HepG2 (cell line): Measurements from ENCODE around the gene DNM1. TPM values are rescaled to one million over a fixed set of nuclear protein-coding genes. Genes with fewer than 3 reads are reported as not detected.

Experiments used
- ATAC-seq: fragments of 200-7000 bp; cut with Tn5 transposase; 3 replicates; pipeline ENCODE4 v1.9.1; 2020; ENCODE audit warnings: mild to moderate bottlenecking, moderate library complexity
- BruUV-seq: library from RNA; stranded (reverse); fragments of 400-500 nt; replicated peaks from 2 replicates; lab custom pipeline; 2021; lab: Mats Ljungman, UMichigan
- CTCF ChIA-PET: fragments of 300-600 bp; formaldehyde crosslinking; extraction: SDS; loops from one replicate; lab custom pipeline; 2021; ENCODE audit warnings: low total read pairs, inconsistent platforms, low intra/inter-chr PET ratio; lab: Yijun Ruan, JAX
- POLR2A ChIA-PET: fragments of 350-600 bp; sonication (Branson Sonifier 250); formaldehyde crosslinking; loops from one replicate; lab custom pipeline; 2020; ENCODE audit warnings: antibody characterized with exemption, inconsistent platforms; lab: Yijun Ruan, JAX
- DNase-seq: peaks from one replicate; pipeline ENCODE4 v3.0.0-alpha.2; 2015; ENCODE audit warnings: low spot score
- FAIRE-seq: peaks from 3 replicates; lab custom pipeline; 2011; peaks lifted over from hg19 to GRCh38; lab: Jason Lieb, UNC
- H2AFZ ChIP-seq: one replicate; pipeline ENCODE4 v1.6.1; 2011; ENCODE audit warnings: low read length, inconsistent platforms
- H3K27ac ChIP-seq: fragments of 300-600 bp; 3 replicates; pipeline ENCODE4 v1.8.0; 2011; ENCODE audit warnings: mixed run types, mild to moderate bottlenecking, mixed read lengths, low read length, inconsistent platforms; ENCODE audit not compliant: insufficient read depth; ENCODE audit errors: extremely low read length
- H3K27me3 ChIP-seq, 2 experiments: fragments of 200-600 bp in 1 of 2; 2 replicates in 1 of 2; 3 replicates in 1 of 2; pipeline versions ENCODE4 v1.6.0 to v1.8.0; 2011; ENCODE audit warnings: low read length in 2 of 2, mild to moderate bottlenecking in 2 of 2, moderate library complexity in 2 of 2, inconsistent platforms in 1 of 2; ENCODE audit not compliant: insufficient read depth in 2 of 2, control insufficient read depth in 1 of 2
- H3K36me3 ChIP-seq, 2 experiments: fragments of 200-600 bp in 1 of 2; replicated peaks in 1 of 2; 2 replicates in 1 of 2; 3 replicates in 1 of 2; pipeline versions ENCODE4 v1.5.1 to v1.8.0; 2011; ENCODE audit warnings: low read length in 2 of 2, inconsistent platforms in 1 of 2; ENCODE audit not compliant: insufficient read depth in 2 of 2, control insufficient read depth in 1 of 2
- H3K4me1 ChIP-seq: 2 replicates; pipeline ENCODE4 v1.5.1; 2012; ENCODE audit warnings: low read length, inconsistent platforms; ENCODE audit not compliant: insufficient read depth
- H3K4me2 ChIP-seq: 2 replicates; pipeline ENCODE4 v1.6.0; 2011; ENCODE audit warnings: low read depth, low read length, inconsistent platforms
- H3K4me3 ChIP-seq, 3 experiments: fragments of 200-600 bp in 1 of 3; sonication (generic), shearing (Covaris generic) in 1 of 3; replicated peaks in 1 of 3; 2 replicates each; pipeline ENCODE4 v1.5.1; 2011 to 2016; ENCODE audit warnings: low read length in 3 of 3, inconsistent platforms in 2 of 3, low read depth in 2 of 3, mild to moderate bottlenecking in 2 of 3, control low read depth in 1 of 3, mixed read lengths in 1 of 3; ENCODE audit not compliant: insufficient read depth in 1 of 3
- H3K79me2 ChIP-seq: one replicate; pipeline ENCODE4 v1.6.1; 2011; ENCODE audit warnings: low read length, inconsistent platforms; ENCODE audit not compliant: insufficient read depth
- H3K9ac ChIP-seq: 2 replicates; pipeline ENCODE4 v1.6.0; 2011; ENCODE audit warnings: mild to moderate bottlenecking, low read depth, low read length, inconsistent platforms; ENCODE audit not compliant: insufficient read depth
- H3K9me3 ChIP-seq: 2 replicates; pipeline ENCODE4 v1.5.1; 2012; ENCODE audit warnings: mild to moderate bottlenecking, low read length
- H4K20me1 ChIP-seq: 2 replicates; pipeline ENCODE4 v1.6.0; 2011; ENCODE audit warnings: inconsistent platforms, mild to moderate bottlenecking, low read length, moderate library complexity; ENCODE audit not compliant: insufficient read depth
- ESRRA ChIP-seq: sonication (generic); formaldehyde crosslinking; IDR thresholded peaks from 2 replicates; pipeline ENCODE4 v1.5.1; 2020; ENCODE audit warnings: mild to moderate bottlenecking, low read depth, missing genetic modification reagents
- MLLT10 ChIP-seq: sonication (generic); formaldehyde crosslinking; IDR thresholded peaks from 2 replicates; pipeline ENCODE4 v1.4.0; 2020; ENCODE audit warnings: missing genetic modification reagents
- MXD4 ChIP-seq: IDR thresholded peaks from 2 replicates; pipeline ENCODE4 v1.6.1; 2016; ENCODE audit warnings: mild to moderate bottlenecking, missing biosample characterization, missing genetic modification reagents
- NCOA5 ChIP-seq: sonication (generic); formaldehyde crosslinking; IDR thresholded peaks from 2 replicates; pipeline ENCODE4 v1.4.0; 2020; ENCODE audit warnings: missing genetic modification reagents
- ZSCAN20 ChIP-seq: sonication (generic); formaldehyde crosslinking; IDR thresholded peaks from 2 replicates; pipeline ENCODE4 v1.4.0; 2020; ENCODE audit warnings: missing genetic modification reagents, mild to moderate bottlenecking, borderline replicate concordance
- WGBS: methylation state at CpG from one replicate; pipeline ENCODE4 v1.1.6; 2017; ENCODE audit warnings: low lambda C conversion rate; 5-methylcytosine and 5-hydroxymethylcytosine counted together
- in situ Hi-C: cut with HindIII; loops from 2 replicates; pipeline ENCODE4 v1.10.0; 2017; ENCODE audit warnings: low pct_unique_long_range_greater_than_20kb; ENCODE audit not compliant: extremely low pct_ligation_motif_present
- intact Hi-C: fragments of 100-400 bp; cut with micrococcal nuclease; formaldehyde crosslinking; loops from one replicate; pipeline ENCODE4 v1.10.0; 2022; ENCODE audit not compliant: unreplicated experiment
- polyA plus RNA-seq, 8 experiments: library from polyadenylated mRNA; depleted of rRNA in 3 of 8; stranded (reverse) in 7 of 8; unstranded in 1 of 8; fragments of >200 nt; fragmentation: Illumina TruSeq in 4 of 8; extraction: Trizol in 4 of 8; gene quantifications; 2 replicates each; pipeline versions ENCODE4 v1.2.1 to v1.2.3, GENCODE V29; 2011 to 2016; ENCODE audit warnings: low read depth in 4 of 8, missing spikeins in 1 of 8, mixed read lengths in 1 of 8; ENCODE audit not compliant: insufficient read depth in 1 of 8
- total RNA-seq, 5 experiments: library from RNA; depleted of rRNA; stranded (reverse); fragments of >200 nt; fragmentation: Illumina TruSeq; extraction: Trizol; gene quantifications; 2 replicates each; pipeline ENCODE4 v1.2.3, GENCODE V29; 2016; ENCODE audit warnings: low read depth in 1 of 5
- TF ChIP-seq, protein P1 (sequence below): sonication (generic); formaldehyde crosslinking; IDR thresholded peaks from 2 replicates; pipeline ENCODE4 v1.5.0; 2020; ENCODE audit warnings: mild to moderate bottlenecking, missing genetic modification reagents
- TF ChIP-seq, protein P2 (sequence below): sonication (generic); formaldehyde crosslinking; IDR thresholded peaks from 2 replicates; pipeline ENCODE4 v1.4.0; 2020; ENCODE audit warnings: missing genetic modification reagents
- TF ChIP-seq, protein P3 (sequence below): sonication (generic); formaldehyde crosslinking; IDR thresholded peaks from 2 replicates; pipeline ENCODE4 v1.5.0; 2020; ENCODE audit warnings: mild to moderate bottlenecking, missing genetic modification reagents, borderline replicate concordance
- TF ChIP-seq, protein P4 (sequence below): sonication (generic); formaldehyde crosslinking; IDR thresholded peaks from 2 replicates; pipeline ENCODE4 v1.4.0; 2020; ENCODE audit warnings: missing genetic modification reagents

DNM1 gene
- total and polyA plus RNA-seq, 2 of the 13 experiments (the other 11 are each of a cell fraction or from before 2014, with no cell fraction given): 0.13 to 0.58 TPM

DNA sequence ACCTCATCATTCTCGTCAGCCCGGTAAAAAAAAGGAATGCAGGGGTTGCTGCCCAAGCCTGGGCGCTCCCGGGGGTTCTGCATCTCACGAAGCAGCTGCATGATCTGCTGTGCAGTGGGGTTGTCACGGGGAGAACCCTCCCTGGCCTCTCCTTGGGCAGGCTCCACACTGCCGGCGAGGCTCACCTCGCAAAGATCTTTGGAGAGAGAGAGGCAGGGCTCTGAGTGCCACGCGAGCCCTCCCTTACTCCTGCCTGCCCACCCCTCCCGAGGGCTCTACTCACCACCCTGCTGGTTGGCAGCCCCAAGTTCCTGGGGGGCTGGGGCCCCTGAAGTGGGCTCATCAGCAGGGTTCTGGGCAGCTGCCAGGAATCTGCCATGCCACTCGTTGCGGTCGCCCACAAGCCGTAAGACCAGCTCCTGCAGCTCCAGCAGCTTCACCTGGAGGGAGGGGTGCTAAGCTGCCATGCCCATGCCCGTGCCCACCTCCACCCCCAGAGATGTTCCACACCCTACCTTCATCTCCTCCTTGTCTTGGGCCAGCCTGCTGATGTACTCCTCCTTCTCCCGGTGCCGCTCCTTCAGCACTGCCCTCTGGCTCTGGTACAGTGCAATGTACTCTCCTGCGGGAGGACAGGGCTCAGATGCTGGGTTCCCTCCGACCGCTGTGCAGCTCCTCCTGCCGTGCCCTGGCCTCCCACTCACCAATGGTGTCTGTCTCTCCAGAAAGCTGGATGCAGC is 54.1 kb downstream of the DNM1 start:
- in situ Hi-C loops: no loop called here
- 98% methylated on average over 12 of the region's 23 CpGs for WGBS
- peaks cover 25 to 52% of the 10 kb centered on the region in 2 experiments; a peak in 4 of 5 replicates for H3K36me3 ChIP-seq

More for the DNA sequence above, 54.1 kb downstream of the DNM1 start:
- no peak overlapping the region for H3K9ac ChIP-seq
- FAIRE-seq (no peak), ATAC-seq (no peak), DNase-seq (no peak)
- no peak overlapping the region for H2AFZ ChIP-seq
- H3K4me1 ChIP-seq: peaks cover 11% of the 10 kb centered on the region
- H4K20me1 ChIP-seq: no peaks in the 10 kb centered on the region
- no peaks in the 10 kb centered on the region for H3K9me3 ChIP-seq
- no peak overlapping the region for H3K27ac ChIP-seq
- no peaks in the 10 kb centered on the region; a peak in 1 of 5 replicates for H3K27me3 ChIP-seq
- POLR2A ChIA-PET: no interaction called here
- BruUV-seq: no TSS peak
- intact Hi-C loops: no loop called here
- no peak for TF ChIP-seq ZSCAN20
- TF ChIP-seq, protein P1, sequence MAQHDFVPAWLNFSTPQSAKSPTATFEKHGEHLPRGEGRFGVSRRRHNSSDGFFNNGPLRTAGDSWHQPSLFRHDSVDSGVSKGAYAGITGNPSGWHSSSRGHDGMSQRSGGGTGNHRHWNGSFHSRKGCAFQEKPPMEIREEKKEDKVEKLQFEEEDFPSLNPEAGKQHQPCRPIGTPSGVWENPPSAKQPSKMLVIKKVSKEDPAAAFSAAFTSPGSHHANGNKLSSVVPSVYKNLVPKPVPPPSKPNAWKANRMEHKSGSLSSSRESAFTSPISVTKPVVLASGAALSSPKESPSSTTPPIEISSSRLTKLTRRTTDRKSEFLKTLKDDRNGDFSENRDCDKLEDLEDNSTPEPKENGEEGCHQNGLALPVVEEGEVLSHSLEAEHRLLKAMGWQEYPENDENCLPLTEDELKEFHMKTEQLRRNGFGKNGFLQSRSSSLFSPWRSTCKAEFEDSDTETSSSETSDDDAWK (CRISPR knock-in tag): no peak
- no peak for TF ChIP-seq ESRRA (CRISPR knock-in tag)
- TF ChIP-seq, protein P2, sequence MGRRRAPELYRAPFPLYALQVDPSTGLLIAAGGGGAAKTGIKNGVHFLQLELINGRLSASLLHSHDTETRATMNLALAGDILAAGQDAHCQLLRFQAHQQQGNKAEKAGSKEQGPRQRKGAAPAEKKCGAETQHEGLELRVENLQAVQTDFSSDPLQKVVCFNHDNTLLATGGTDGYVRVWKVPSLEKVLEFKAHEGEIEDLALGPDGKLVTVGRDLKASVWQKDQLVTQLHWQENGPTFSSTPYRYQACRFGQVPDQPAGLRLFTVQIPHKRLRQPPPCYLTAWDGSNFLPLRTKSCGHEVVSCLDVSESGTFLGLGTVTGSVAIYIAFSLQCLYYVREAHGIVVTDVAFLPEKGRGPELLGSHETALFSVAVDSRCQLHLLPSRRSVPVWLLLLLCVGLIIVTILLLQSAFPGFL (CRISPR knock-in tag): no peak
- TF ChIP-seq MLLT10 (CRISPR knock-in tag): no peak
- TF ChIP-seq, protein P3, sequence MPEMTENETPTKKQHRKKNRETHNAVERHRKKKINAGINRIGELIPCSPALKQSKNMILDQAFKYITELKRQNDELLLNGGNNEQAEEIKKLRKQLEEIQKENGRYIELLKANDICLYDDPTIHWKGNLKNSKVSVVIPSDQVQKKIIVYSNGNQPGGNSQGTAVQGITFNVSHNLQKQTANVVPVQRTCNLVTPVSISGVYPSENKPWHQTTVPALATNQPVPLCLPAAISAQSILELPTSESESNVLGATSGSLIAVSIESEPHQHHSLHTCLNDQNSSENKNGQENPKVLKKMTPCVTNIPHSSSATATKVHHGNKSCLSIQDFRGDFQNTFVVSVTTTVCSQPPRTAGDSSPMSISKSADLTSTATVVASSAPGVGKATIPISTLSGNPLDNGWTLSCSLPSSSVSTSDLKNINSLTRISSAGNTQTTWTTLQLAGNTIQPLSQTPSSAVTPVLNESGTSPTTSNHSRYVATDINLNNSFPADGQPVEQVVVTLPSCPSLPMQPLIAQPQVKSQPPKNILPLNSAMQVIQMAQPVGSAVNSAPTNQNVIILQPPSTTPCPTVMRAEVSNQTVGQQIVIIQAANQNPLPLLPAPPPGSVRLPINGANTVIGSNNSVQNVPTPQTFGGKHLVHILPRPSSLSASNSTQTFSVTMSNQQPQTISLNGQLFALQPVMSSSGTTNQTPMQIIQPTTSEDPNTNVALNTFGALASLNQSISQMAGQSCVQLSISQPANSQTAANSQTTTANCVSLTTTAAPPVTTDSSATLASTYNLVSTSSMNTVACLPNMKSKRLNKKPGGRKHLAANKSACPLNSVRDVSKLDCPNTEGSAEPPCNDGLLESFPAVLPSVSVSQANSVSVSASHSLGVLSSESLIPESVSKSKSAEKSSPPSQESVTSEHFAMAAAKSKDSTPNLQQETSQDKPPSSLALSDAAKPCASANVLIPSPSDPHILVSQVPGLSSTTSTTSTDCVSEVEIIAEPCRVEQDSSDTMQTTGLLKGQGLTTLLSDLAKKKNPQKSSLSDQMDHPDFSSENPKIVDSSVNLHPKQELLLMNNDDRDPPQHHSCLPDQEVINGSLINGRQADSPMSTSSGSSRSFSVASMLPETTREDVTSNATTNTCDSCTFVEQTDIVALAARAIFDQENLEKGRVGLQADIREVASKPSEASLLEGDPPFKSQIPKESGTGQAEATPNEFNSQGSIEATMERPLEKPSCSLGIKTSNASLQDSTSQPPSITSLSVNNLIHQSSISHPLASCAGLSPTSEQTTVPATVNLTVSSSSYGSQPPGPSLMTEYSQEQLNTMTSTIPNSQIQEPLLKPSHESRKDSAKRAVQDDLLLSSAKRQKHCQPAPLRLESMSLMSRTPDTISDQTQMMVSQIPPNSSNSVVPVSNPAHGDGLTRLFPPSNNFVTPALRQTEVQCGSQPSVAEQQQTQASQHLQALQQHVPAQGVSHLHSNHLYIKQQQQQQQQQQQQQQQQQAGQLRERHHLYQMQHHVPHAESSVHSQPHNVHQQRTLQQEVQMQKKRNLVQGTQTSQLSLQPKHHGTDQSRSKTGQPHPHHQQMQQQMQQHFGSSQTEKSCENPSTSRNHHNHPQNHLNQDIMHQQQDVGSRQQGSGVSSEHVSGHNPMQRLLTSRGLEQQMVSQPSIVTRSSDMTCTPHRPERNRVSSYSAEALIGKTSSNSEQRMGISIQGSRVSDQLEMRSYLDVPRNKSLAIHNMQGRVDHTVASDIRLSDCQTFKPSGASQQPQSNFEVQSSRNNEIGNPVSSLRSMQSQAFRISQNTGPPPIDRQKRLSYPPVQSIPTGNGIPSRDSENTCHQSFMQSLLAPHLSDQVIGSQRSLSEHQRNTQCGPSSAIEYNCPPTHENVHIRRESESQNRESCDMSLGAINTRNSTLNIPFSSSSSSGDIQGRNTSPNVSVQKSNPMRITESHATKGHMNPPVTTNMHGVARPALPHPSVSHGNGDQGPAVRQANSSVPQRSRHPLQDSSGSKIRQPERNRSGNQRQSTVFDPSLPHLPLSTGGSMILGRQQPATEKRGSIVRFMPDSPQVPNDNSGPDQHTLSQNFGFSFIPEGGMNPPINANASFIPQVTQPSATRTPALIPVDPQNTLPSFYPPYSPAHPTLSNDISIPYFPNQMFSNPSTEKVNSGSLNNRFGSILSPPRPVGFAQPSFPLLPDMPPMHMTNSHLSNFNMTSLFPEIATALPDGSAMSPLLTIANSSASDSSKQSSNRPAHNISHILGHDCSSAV (CRISPR knock-in tag): no peak
- TF ChIP-seq MXD4: no peak
- TF ChIP-seq, protein P4, sequence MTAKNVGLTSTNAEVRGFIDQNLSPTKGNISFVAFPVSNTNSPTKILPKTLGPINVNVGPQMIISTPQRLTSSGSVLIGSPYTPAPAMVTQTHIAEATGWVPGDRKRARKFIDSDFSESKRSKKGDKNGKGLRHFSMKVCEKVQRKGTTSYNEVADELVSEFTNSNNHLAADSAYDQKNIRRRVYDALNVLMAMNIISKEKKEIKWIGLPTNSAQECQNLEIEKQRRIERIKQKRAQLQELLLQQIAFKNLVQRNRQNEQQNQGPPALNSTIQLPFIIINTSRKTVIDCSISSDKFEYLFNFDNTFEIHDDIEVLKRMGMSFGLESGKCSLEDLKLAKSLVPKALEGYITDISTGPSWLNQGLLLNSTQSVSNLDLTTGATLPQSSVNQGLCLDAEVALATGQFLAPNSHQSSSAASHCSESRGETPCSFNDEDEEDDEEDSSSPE (CRISPR knock-in tag): no peak
- TF ChIP-seq NCOA5: no peak
- H3K4me2 ChIP-seq: no peak overlapping the region
- no peaks in the 10 kb centered on the region for H3K79me2 ChIP-seq
- CTCF ChIA-PET: no interaction called here
- no peak overlapping the region for H3K4me3 ChIP-seq
